Liver (tissue), 3 donors: ENCODE results near the gene HEXB.

ENCODE experiments used
- ATF3 ChIP-seq: IDR thresholded peaks from 2 replicates; pipeline ENCODE4 v1.6.1; 2016; ENCODE audit warnings: antibody characterized with exemption
- CTCF ChIP-seq: fragments of 150-350 bp; IDR thresholded peaks from 2 replicates; pipeline ENCODE4 v1.5.1; 2017; ENCODE audit warnings: improper control_type of control experiment, low read depth, low read length; ENCODE audit not compliant: missing input control
- EGR1 ChIP-seq, 2 donors: IDR thresholded peaks; 2 replicates each; pipeline ENCODE4 v1.6.1; 2016 to 2018; ENCODE audit warnings: antibody characterized with exemption in 2 of 2, low read depth in 2 of 2
- FOXA1 ChIP-seq: IDR thresholded peaks from 2 replicates; pipeline ENCODE4 v1.6.1; 2016; ENCODE audit warnings: antibody characterized with exemption
- GABPA ChIP-seq, 2 donors: IDR thresholded peaks in 1 of 2; conservative IDR thresholded peaks in 1 of 2; 2 replicates each; pipeline ENCODE4 v1.6.1; 2016; ENCODE audit warnings: antibody characterized with exemption in 2 of 2, mild to moderate bottlenecking in 1 of 2, moderate library complexity in 1 of 2
- HNF4A ChIP-seq, 2 donors: conservative IDR thresholded peaks; 2 replicates each; pipeline ENCODE4 v1.6.1; 2016; ENCODE audit warnings: antibody characterized with exemption in 2 of 2, mild to moderate bottlenecking in 2 of 2
- HNF4G ChIP-seq: IDR thresholded peaks from 2 replicates; pipeline ENCODE4 v1.6.1; 2016; ENCODE audit warnings: antibody characterized with exemption
- JUND ChIP-seq, 2 donors: IDR thresholded peaks; 2 replicates each; pipeline ENCODE4 v1.6.1; 2016; ENCODE audit warnings: antibody characterized with exemption in 2 of 2
- RAD21 ChIP-seq, 2 donors: IDR thresholded peaks; 2 replicates each; pipeline ENCODE4 v1.6.1; 2016; ENCODE audit warnings: antibody characterized with exemption in 2 of 2, mild to moderate bottlenecking in 2 of 2
- REST ChIP-seq: IDR thresholded peaks from 2 replicates; pipeline ENCODE4 v1.6.1; 2016; ENCODE audit warnings: antibody characterized with exemption, mild to moderate bottlenecking
- TAF1 ChIP-seq: conservative IDR thresholded peaks from 2 replicates; pipeline ENCODE4 v1.6.1; 2016; ENCODE audit warnings: antibody characterized with exemption, mild to moderate bottlenecking
- YY1 ChIP-seq: IDR thresholded peaks from 2 replicates; pipeline ENCODE4 v1.6.1; 2016; ENCODE audit warnings: antibody characterized with exemption, mild to moderate bottlenecking
- ZBTB33 ChIP-seq: IDR thresholded peaks from 2 replicates; pipeline ENCODE4 v1.6.1; 2016; ENCODE audit warnings: antibody characterized with exemption
- TF ChIP-seq, protein P1 (sequence below): IDR thresholded peaks from 2 replicates; pipeline ENCODE4 v1.6.1; 2016; ENCODE audit warnings: antibody characterized with exemption
- donor health status: healthy.
- donor health status: healthy.

DNA sequence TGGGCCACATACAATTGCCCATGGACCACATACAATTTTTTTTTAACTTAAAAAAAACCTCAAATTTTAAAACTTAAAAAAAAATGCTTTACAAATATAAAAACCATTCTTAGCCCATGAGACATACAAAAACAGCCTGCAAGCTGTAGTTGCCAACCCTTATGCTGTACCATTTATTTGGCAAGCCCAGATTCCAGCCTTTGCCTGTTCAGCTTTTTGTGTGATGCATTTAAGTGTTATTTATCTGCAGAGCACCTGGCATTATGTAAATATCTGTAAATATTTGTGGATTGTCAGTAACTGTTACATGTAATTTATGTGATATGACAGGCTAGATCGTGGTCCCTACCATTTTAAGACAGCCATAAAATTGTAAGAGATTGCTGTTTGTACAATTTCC lies 32.6 kb downstream of the HEXB start:
- TF ChIP-seq CTCF (no peak), ZBTB33 (no peak), TAF1 (no peak), JUND (IDR thresholded peaks at IDR 0.05) (no peak), YY1 (no peak), REST (no peak), ATF3 (no peak), RAD21 (IDR thresholded peaks at IDR 0.05) (no peak), HNF4A (conservative IDR thresholded peaks at IDR 0.05) (no peak), HNF4G (no peak), EGR1 (IDR thresholded peaks at IDR 0.05; ENCODE audit: low read depth in 2 of 2) (no peak), GABPA (IDR thresholded peaks at IDR 0.05 in 1 of 2, conservative IDR thresholded peaks at IDR 0.05 in 1 of 2) (no peak), FOXA1 (no peak)
- TF ChIP-seq, protein P1, sequence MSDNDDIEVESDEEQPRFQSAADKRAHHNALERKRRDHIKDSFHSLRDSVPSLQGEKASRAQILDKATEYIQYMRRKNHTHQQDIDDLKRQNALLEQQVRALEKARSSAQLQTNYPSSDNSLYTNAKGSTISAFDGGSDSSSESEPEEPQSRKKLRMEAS, result no peak
